Activated CD4-positive, alpha-beta T cell treated with anti-CD3 and anti-CD28 coated beads, Interleukin-2, amount 50 U/mL, for 4 hours (primary cell): ENCODE results near the gene SOAT2.
A peak's percentile ranks its signal among the peaks of the same experiment; 100 is the strongest.

Experiments used
- DNase-seq, 2 experiments: peaks; one replicate each; pipeline ENCODE4 v3.0.0-alpha.2; 2020

Gene SOAT2, protein sequence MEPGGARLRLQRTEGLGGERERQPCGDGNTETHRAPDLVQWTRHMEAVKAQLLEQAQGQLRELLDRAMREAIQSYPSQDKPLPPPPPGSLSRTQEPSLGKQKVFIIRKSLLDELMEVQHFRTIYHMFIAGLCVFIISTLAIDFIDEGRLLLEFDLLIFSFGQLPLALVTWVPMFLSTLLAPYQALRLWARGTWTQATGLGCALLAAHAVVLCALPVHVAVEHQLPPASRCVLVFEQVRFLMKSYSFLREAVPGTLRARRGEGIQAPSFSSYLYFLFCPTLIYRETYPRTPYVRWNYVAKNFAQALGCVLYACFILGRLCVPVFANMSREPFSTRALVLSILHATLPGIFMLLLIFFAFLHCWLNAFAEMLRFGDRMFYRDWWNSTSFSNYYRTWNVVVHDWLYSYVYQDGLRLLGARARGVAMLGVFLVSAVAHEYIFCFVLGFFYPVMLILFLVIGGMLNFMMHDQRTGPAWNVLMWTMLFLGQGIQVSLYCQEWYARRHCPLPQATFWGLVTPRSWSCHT

DNA sequence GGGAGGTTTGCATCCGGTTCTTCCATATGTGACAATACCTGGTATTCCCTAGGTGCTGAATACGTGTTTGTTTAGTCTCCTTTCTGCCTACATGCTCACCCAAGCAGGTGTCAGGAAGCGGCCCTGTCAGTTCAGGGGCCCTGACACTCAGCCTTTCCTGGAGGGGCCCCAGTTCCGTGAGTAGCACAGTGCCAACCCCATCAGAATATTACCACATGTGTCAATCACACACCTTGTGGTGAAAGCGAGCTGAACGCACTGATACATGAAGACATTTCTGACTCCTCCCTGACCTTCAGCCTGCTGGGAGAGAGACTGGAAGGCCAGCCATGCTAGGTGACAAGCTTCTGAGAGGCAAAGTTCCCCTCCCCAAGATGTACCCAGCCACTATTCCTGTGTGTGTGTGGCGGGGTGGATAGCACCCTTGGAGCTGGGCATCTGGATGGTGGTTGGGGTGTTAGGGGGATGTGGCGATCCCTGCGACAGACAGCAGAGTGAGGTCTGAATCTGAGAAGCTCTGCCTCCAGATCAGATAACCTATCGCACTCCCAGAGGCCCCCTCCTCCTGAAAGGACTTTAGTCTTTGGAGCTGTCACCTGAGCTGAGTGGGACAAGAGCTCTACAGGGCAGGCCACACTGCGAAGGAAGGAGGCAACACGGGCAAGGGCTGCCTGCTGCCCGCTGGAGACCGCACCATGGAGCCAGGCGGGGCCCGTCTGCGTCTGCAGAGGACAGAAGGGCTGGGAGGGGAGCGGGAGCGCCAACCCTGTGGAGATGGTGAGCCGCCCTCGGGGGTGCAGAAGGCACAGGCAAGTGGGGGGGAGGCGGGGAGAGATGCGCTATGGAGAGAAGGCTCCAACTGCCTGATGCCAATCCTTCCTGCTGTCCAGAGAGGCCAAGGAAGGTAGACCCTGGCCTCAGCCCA lies at the start of gene SOAT2:
Gene SOAT2 (plus strand): TSS at position 604 of the 925 bp plus-strand sequence. CDS start 92 bp downstream, at position 696.
- peak; percentile 28 to 31 for DNase-seq

DNA sequence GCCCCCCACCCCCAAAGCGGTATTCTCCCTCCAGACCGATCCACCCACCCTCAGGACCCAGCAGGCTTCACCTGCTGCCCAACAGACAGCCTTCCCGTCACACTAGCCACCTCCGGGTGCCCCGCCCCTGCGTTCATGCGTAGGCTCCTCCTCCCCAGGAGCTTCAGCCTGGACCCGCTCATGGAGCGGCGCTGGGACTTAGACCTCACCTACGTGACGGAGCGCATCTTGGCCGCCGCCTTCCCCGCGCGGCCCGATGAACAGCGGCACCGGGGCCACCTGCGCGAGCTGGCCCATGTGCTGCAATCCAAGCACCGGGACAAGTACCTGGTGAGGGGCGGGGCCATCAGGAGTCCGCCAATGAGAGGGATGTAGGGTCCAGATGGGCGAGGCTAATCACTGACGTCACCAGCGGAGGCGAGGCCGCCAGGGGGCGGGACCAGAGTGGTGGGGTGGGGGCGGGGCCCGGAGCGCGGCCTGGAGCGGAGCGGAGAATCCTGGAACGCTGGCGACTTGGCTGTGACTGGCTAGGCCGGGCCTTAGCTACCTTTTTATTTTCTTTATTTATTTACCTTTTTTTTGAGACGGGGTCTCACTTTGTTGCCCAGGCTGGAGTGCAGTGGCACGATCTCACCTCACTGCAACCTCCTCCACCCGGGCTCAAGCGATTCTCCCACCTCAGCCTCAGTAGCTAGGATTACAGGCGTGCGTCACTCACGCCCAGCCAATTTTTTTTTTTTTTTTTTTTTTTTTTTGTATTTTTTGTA lies 49.0 kb upstream of the SOAT2 start:
- peak; percentile 92 for DNase-seq

DNA sequence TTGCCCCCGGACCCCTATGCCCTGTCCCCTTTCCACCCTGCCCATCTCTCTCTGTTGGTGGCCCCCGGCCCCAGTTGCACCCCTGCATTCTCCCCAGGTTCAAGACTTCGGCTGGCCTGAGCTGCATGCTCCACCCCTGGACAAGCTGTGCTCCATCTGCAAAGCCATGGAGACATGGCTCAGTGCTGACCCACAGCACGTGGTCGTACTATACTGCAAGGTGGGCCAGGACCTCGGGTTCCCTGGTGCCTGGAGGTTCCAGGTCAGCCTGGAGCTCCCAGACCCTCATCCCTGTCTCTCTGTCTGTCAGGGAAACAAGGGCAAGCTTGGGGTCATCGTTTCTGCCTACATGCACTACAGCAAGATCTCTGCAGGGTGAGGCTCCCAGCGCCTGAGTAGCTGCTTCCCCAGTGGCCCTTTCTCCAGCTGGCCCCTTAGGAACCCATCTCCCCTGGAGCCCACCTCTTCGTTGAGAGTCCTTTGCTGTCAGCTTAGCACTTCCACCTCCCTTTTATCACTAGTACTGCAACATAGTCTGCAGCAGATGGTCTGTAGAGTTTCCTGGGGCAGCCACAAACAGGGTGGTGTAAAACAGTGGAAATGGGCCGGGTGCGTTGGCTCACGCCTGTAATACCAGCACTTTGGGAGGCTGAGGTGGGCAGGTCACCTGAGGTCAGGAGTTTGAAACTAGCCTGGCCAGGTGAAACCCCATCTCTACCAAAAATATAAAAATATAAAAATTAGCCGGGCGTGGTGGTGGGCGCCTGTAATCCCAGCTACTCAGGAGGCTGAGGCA lies 47.6 kb upstream of the SOAT2 start:
- no peak for DNase-seq

DNA sequence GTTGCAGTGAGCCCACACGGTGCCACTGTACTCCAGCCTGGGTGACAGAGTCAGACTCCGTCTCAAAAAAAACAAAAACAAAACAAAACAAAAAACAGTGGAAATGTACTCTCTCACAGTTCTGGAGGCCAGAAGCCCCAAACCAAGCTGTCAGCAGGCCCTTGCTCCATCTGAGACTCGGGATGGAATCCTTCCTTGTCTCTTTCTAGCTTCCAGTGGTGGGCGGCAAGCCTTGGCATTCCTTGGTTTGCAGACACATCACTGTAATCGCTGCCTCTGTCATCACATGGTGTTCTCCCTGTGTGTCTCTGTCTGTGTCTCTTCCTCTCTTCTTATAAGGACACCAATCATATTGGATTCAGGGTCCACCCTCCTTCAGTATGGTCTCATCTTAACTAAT lies 47.0 kb upstream of the SOAT2 start:
- no peak for DNase-seq

DNA sequence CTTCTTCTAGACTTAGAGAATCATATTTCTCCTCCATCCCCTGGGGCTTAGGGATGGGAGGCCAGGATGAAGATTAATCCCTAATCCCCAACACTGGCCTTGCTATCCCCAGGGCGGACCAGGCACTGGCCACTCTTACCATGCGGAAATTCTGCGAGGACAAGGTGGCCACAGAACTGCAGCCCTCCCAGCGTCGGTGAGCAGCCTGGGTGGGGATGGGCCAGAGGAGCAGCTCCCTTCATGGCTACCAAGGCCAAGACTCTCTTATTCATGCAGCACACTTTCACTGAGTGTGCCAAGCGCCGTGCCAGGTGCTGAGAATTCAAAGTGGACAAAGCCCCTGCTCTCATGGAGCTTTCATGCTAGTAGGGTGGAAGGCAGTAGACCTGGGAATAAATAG lies 46.4 kb upstream of the SOAT2 start:
- no peak for DNase-seq

DNA sequence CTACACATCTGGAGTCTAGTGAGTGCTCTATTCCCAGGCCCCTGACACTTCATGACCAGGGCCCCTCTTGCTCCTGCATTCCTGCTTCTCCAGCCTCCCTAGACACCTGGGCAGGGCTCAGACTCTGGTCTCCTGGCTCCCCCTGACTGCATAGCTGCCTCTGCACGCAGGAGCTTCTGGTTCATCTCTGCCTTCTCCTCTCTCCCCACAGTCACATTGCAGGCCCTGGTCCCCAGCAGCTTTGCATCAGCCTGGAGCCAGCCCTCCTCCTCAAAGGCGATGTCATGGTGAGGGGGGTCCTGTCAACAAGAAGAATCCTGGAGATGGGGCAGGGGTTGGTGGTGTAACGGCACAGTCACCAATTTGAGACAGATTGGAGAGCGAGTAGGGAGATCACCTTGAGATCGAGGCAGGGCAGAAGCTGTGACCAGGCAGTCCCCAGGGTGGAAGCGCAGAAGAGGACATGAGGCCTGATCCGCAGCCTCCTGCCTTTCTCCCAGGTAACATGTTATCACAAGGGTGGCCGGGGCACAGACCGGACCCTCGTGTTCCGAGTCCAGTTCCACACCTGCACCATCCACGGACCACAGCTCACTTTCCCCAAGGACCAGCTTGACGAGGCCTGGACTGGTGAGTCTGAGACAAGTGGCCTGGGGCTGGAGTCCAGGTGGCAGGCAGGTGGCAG lies 45.3 kb upstream of the SOAT2 start:
- DNase-seq = no peak

DNA sequence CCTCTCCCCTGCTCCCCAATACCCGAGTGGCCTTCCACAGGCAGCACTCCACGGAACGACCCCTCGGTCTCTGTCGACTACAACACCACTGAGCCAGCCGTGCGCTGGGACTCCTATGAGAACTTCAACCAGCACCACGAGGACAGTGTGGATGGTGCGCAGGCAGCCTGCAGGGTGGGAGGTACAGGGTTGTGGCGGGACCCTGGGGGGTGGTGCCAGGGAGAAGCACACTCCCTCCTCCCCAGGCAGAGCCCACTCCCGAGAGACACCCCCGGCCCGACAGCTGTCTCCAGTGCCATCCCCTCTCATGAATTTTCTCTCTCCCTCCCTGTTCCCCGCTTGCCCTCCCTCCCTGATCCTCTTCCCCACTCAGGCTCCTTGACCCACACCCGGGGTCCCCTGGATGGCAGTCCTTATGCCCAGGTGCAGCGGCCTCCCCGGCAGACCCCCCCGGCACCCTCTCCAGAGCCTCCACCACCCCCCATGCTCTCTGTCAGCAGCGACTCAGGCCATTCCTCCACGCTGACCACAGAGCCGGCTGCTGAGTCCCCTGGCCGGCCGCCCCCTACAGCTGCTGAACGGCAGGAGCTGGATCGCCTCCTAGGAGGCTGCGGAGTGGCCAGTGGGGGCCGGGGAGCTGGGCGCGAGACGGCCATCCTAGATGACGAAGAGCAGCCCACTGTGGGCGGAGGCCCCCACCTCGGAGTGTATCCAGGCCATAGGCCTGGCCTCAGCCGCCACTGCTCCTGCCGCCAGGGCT lies 44.4 kb upstream of the SOAT2 start:
- no peak for DNase-seq

DNA sequence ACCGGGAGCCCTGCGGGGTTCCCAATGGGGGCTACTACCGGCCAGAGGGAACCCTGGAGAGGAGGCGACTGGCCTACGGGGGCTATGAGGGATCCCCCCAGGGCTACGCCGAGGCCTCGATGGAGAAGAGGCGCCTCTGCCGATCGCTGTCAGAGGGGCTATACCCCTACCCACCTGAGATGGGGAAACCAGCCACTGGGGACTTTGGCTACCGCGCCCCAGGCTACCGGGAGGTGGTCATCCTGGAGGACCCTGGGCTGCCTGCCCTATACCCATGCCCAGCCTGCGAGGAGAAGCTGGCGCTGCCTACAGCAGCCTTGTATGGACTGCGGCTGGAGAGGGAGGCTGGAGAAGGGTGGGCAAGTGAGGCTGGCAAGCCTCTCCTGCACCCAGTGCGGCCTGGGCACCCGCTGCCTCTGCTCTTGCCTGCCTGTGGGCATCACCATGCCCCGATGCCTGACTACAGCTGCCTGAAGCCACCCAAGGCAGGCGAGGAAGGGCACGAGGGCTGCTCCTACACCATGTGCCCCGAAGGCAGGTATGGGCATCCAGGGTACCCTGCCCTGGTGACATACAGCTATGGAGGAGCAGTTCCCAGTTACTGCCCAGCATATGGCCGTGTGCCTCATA lies 43.7 kb upstream of the SOAT2 start:
- DNase-seq = no peak

DNA sequence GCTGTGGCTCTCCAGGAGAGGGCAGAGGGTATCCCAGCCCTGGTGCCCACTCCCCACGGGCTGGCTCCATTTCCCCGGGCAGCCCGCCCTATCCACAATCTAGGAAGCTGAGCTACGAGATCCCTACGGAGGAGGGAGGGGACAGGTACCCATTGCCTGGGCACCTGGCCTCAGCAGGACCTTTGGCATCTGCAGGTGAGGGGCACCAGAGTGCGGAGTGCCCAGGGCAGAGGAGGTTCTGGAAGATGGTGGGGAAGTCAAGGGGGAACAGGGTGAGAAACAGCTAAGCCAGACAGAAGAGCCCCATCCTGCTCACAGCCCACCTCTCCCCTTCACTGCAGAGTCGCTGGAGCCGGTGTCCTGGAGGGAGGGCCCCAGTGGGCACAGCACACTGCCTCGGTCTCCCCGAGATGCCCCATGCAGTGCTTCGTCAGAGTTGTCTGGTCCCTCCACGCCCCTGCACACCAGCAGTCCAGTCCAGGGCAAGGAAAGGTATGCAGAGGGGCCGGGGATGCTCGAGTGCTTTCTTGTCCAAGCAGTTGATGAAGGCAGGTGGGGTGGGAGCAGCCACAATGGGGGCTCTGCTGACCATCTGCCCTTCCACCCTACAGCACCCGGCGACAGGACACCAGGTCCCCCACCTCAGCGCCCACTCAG lies 43.1 kb upstream of the SOAT2 start:
- DNase-seq = no peak

DNA sequence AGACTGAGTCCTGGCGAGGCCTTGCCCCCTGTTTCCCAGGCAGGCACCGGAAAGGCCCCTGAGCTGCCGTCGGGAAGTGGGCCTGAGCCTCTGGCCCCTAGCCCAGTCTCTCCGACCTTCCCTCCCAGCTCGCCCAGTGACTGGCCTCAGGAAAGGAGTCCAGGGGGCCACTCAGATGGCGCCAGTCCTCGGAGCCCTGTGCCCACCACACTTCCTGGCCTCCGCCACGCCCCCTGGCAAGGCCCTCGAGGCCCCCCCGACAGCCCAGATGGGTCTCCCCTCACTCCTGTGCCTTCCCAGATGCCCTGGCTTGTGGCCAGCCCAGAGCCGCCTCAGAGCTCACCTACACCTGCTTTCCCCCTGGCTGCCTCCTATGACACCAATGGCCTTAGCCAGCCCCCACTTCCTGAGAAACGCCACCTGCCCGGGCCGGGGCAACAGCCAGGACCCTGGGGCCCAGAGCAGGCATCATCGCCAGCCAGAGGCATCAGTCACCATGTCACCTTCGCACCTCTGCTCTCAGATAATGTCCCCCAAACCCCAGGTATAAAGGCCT lies 42.5 kb upstream of the SOAT2 start:
- DNase-seq = no peak

DNA sequence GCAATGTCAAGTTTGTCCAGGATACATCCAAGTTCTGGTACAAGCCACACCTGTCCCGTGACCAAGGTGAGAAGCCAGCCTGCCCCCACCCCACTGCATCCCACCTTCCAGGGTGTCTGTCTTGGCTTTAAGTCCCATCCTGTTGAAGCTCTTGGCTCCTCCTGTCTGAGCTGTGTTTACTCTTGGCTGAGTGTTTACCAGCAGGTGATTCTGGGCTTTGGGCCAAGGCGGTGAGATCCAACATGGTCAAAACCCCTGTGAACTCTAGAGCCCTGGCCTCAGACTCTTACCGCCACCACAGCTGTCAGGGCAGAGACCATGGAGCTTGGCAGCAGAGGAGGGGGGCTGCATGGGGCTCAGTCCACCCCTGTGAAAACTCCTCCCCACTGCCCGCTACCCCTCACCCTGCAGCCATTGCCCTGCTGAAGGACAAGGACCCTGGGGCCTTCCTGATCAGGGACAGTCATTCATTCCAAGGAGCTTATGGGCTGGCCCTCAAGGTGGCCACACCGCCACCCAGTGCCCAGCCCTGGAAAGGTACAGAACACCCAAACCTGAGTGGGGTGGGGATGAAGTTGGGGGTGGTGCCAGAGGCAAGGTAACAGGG lies 41.8 kb upstream of the SOAT2 start:
- no peak for DNase-seq

DNA sequence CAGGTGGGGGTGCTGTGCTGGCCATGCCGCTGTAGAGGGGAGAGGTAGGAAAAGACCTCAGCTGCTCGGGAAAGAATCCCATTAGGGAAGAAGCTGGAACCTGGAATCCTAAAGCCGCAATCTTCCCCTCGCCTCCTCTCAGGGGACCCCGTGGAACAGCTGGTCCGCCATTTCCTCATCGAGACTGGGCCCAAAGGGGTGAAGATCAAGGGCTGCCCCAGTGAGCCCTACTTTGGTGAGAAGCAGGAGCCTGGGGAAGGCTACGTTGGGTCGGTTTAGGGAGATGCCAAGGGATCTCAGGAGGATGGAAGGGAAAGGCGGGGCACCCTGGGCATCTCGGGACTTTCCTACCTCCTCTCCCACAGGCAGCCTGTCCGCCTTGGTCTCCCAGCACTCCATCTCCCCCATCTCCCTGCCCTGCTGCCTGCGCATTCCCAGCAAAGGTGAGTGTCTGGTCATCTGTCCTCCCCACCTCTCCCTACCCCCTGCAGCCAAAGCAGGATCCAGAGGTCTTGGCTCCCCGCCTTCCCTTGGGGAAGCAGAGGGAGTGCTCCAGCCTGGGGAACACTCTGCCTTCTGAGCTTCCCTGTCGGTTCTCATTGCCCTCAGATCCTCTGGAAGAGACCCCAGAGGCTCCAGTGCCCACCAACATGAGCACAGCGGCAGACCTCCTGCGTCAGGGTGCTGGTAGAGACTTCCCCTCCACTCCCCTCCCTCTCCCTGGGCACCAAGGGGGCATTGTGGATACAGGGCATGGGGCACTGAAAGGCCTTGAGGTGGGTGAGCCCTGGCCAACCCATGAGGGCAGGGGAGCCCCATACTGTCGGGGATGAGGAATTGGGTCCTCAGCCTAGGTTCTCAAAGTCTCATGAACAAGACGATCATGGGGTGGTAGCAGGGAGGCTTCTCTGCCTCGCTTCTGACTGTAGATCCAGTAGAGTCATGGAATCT lies 41.0 kb upstream of the SOAT2 start:
- DNase-seq = no peak

DNA sequence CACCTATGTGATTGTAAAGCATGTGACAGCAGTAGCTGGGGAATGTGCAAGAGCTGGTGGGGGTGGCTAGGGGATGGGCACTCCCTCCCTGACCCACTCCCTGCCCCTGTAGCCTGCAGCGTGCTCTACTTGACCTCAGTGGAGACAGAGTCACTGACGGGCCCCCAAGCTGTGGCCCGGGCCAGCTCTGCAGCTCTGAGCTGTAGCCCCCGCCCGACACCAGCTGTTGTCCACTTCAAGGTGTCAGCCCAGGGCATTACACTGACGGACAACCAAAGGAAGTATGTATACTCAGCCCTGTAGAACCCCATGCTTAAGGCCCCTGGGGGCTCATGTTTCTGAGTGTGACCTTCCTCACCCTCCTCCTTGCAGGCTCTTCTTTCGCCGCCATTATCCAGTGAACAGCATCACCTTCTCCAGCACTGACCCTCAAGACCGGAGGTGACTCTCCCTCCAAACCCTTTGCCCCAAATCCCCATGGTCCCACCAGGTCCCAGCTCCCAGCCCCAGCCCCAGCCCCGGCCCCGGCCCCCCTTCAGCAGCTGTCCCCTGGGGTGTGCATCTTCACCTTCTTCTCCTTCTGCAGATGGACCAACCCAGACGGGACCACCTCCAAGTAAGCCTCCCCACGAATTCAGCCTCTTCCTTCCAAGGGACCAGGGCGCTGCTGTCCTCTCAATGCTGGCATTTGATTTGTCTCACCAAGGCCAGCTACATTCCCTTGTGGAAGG lies 40.1 kb upstream of the SOAT2 start:
- no peak for DNase-seq

DNA sequence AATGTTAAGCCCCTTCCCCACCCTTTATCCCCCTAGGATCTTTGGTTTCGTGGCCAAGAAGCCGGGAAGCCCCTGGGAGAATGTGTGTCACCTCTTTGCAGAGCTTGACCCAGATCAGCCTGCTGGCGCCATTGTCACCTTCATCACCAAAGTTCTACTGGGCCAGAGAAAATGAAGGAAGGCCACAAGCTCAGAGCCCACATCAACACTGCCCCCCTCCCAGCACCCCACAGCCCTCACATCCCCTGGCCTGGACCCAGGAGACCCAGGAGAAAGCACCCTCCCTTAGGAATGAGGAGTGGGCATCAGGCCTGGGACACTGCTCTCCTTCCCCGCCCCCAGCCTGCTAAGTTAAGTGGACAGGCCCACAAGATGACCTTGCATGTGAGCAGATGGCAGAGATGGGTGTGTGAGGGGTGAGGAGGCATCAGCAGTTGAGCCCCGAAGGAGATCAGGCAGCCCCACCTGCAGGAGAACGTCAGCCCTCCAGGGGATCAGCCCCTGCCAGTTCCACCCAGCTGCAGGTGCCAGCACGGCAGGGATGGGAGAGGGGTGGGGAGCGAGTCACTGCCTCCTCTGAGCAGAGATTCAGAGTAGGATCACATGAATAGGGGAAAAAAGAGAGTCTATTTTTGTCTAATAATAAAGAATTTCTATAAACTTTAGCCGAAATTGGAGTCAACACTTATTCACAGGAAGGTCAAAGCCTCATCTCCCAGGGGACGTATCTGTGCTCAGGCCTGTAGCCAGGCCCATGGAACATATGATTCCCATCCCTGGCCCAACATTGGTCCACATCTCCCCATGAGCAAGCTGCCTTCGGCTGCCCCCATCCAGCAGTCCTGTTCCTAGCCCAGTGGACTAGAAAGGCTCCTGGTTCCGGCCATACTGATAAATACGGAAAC lies 39.3 kb upstream of the SOAT2 start:
- no peak for DNase-seq

DNA sequence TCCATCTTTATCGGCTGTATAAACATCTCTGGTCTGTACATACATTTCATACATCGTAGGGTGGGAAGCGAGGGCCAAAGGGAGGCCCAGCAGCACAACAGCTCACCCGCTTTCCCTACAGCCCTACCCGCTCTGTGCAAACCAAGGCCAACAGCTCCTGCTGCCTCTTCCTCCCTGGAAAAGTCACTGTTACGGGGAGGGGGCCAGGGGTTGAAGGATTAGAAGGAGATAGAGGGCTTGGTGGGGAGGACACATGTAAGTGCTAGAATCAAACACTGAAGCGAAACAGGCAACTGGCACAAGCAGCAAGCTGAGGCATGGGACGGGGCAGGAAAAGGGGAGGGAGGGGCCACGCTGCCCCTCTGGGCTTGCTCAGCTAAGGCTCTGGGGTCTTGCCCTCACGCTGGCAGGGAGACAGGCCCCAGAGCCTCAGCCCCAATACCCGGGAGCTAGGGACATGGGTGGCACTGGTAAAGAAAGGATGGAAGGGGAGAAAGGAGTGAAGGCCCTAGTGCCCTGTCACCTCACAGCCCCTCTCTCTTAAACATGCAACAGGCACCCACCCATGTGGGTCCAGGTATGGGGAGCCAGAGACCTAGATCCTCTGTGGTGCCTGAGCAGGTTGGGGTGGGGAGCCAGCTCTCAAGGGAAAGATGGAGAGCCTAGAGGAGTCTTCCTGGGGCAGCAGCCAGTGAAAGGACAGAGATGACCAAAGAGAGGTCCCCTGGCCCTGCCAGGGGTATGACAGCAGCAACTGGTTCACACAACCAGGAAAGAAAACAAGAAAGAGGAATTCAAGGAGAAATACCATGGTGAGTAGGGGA lies 38.5 kb upstream of the SOAT2 start:
- no peak for DNase-seq
